ENCODE data around the gene ALS2CL.

ALS2CL gene

DNA sequence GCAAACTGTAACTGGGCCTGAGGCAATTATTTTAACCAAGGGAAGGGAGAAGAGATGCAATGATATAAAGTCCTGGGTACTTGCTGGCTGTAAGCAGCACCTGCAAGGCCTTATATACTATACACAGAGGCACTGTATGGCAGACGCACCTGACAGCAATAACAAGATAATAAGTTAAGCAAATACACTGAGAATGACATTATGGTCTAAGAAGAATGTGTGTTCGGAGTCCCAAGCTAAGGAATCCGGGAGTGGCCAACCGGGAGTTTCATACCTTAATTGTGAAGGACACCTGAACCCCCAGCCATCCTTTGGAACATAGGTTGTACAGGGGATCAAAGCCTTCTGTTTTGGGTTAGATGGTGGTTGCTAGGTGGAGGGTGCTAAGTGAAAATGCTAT lies 67.4 kb downstream of the ALS2CL start:
- no peak for DNase-seq

DNA sequence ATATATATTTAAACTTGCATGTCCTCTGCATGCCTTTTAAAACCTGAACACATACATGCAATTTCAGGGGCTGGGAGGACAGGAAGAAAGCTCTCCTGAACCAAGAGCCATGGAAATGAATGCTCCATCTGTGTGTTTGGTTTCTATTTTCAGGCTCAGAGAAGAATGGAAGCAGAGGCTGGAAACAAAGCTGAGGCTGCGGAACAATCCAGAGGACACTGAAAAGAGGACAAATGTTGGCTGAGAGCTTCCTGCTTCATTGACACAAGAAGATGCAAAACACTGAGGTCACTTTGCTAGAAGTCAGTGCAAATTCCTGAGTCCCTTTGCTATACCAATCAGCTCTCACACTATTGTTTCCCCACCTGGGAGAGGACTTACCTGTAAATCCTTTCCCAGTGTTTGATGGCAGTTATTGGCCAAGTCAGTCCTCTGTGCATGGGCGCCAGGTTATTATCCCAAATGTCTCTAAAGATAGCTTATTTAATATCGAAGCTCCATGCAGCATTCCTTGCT lies 68.4 kb downstream of the ALS2CL start:
- no peak for DNase-seq

DNA sequence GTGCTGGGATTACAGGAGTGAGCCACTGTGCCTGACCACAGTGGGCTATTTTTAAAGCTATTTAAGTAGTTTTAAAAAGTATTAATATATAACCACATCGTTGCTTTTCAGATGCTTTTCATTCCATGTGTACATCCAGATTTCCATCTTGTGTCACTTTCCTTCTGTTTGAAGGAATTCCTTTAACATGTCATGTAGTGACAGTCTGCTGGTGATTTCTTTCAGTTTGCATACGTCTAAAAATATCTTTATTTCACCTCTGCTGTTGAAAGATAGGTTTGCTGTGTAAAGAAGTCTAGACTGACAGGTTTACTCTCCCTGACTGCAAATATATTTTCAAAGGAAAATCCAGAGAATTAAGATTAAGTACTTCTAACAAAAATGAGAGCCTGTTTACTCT lies 68.9 kb downstream of the ALS2CL start:
- DNase-seq, result no peak

GRCh38 chr3:46619845-46620778 lies 73.4 kb downstream of the ALS2CL start:
- no peak for DNase-seq

Data from NCI-H1105 (cell line).